ENCODE results near the gene CCM2L.

CCM2L gene

DNA sequence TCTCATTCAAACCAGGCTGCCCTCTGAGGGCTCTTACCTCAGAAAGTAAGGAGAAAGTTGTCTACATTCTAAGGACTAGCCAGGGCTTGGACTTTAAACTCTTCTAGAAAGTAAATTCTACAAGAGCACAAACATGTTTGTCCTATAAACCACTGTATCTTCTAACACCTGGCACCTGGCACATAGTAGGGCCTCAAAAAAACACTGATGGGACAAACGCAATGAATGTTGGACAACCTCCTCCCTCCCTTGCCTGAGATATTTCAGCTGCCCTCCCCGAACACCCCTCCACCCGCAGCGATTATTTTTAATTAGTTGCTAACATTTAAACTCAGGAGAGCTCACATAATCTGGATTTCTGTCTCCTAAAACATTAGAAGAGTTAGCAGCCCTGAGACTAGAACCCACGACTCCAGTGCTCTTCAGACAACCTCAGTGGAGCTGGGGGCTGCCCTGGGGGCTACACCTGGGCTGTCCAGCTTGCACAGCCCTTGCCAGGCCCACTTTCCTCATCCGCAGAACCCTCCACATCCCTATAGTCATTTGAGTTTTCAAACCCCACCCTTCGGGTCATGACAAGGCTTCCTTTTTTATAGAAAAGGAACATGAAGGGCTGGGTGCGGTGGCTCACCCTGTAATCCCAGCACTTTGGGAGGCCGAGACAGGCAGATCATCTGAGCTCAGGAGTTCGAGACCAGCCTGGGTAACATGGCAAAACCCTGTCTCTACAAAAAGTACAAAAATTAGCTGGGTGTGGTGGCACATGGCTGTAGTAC lies 46.7 kb downstream of the CCM2L start:
- no peak for DNase-seq (ENCODE audit: low read depth in 3 of 3)

DNA sequence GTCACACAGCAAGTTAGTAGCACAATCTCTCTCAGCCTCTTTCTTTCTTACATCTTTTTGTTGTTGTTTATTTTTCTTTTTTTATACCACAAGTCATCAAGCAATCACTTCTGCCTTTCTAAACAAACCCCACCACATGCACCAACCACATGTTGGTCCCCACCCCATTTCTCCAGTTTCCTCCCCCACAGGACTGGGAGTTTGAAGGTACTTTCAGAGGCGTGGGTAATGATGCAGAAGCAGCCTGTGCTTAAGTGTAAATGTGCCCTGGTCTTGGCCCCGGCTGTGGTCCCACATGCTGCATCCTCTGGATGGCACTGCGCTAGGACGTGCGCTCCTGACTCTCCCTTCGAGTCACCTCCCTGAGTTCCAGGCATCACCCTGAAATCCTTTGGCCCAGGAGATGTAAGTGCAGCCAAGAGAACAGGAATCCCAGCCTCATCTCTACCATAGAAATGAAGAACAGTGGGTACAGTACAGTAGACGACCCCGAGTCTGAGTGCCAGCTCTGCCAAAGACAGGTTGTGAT lies 47.5 kb downstream of the CCM2L start:
- no peak for DNase-seq (ENCODE audit: low read depth in 3 of 3)

DNA sequence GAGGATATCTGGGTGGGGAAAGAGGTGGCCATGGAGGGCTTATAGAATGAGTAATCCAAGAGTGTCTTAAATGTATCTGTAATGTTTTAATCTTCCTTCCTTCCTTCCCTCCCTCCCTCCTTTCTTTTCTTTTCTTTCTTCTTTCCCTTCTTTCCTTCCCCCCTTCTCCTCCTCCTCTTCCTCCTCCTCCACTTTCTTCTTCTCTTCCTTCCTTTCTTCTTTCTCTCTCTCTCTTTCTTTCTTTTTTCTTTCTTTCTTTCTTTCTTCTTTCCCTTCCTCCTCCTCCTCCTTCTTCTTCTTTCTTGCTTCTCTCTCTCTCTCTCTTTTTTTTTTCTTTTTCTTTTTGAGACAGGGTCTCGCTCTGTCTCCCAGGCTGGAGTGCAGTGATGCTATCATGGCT lies 49.0 kb downstream of the CCM2L start:
- DNase-seq (ENCODE audit: low read depth in 3 of 3) = no peak

DNA sequence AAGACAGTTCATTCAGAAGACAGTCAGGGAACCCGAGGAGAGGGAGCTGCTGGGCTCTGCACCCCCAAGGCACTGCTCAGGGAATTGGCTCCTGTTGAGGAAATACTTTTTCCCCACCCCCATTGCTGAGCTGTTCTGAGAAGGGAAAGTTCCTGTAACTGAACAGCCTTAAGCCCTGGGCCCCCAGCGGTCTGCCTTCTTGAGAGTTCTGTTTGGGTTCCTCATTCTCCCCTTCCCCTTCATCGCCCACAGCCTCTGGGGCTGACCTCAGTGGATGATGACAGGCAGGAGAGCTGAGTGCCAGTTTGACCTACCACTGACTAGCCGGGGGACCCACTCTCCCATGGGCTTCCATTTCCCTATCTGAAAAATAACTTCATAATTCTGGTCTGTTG lies 52.5 kb downstream of the CCM2L start:
- DNase-seq (ENCODE audit: low read depth in 3 of 3) = no peak

DNA sequence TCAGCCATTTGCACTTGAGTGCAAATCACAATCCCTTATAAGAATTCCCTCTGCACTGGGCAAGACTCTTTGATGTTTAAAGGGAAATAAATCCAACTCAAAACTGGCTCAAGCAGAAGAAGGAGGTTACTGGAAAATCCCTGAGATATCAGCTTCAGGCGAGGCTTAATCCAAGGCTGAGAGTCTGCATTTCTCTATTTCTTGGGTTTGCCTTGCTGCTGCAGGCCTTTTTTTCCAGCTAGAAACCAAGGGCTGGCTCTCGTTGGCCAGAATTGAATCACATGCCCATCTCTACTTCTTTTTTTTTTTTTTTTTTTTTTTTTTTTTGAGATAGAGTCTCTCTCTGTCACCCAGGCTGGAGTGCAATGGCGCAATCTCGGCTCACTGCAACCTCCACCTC lies 53.5 kb downstream of the CCM2L start:
- no peak for DNase-seq (ENCODE audit: low read depth in 3 of 3)

DNA sequence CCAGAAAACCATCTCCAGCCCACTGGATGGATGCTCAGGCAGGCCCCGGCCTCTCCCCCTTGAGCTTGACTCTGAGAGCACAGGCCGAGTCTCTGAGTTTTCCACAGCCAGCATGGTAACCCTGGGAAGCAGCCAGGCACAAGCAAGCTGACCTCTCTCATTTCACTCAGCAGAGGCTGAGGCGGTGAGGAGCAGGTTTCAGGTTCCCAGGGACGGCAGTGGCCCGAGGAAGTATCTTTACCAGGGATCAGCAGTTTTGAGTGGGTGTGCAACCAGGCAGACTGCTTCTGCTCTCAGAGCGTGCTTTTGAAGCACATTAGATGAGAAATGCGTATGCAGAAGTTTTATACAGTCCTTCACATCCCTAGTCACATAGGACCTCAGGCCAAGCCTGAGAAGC lies 54.4 kb downstream of the CCM2L start:
- no peak for DNase-seq (ENCODE audit: low read depth in 3 of 3)

DNA sequence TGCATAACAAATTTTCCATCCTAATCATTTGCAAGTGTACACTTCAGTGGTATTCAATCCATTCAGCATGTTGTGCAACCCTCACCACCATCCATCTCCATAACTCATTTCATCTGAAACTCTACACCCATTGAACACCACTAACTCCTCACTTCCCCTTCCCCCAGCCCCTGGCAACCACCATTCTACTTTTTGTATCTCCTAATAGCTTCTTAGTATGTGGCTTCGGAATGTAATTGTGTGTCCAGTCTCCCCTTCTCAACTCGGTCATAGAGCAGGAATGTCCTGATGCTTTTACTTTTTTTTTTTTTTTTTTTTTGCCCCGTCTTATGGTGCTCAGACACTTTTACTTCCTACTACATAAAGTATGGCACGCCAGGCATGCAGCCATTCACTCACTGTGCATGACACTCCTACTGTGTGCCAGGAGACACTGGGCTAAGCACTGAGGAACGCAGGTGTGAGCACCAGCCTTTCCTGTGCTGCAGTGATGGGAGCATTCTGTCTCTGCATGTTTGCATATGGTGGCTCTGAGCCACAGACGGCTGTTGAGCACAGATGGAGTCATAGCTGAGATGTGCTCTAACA lies 57.1 kb downstream of the CCM2L start:
- no peak for DNase-seq (ENCODE audit: low read depth in 3 of 3)

DNA sequence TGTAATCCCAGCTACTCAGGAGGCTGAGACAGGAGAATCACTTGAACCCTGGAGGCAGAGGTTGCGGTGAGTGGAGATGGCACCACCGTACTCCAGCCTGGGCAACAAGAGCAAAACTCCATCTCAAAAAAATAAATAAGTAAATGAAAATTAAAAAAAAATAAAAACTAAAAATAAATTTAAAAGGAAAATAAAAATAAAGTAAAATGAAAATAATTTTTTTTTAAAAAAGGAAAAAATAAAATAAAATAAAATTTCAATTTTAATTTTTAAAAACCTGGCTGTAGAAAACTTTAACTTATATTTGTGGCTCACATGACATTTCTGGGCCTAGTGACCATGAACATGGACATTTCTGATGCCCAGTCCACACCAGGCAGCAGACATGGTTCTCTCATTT lies 57.9 kb downstream of the CCM2L start:
- no peak for DNase-seq (ENCODE audit: low read depth in 3 of 3)

DNA sequence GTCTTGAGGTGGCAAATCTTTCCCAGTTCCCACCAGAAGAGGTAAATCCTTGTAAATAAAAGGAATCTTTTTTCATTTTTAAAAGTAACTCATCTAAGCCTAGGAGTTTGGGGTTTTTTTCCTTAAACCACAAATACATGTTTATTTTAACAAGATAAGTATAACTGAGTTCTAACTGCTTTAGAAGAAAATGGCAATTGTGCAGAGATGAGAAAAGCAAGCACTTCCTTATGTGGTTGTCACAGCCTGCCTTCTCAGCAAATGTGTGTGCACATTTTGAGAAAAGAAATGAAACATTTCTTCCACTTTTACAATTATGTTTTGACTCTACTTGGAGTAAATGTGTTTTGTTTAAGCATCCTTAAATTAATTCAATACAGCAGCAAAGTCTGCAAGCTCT lies 59.5 kb downstream of the CCM2L start:
- no peak for DNase-seq (ENCODE audit: low read depth in 3 of 3)

DNA sequence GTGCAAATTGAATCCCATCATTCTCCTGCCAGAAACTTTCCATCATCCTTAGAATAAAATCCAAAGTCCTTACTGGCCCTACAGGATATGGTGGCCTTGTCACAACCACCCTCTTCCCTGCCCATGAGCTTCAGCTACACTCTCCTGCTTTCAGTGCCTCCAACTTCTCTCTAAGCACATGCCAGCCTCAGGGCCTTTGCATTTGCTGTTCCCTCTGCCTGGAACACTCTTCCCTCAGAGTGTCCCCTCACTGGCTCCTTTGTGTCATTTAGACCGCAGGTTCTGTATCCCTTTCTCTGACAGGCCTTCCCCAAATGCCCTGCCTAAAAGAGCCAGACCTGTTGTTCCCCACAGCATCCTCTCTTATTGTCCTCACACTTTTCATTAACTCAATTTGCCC lies 60.0 kb downstream of the CCM2L start:
- DNase-seq (ENCODE audit: low read depth in 3 of 3) = no peak

DNA sequence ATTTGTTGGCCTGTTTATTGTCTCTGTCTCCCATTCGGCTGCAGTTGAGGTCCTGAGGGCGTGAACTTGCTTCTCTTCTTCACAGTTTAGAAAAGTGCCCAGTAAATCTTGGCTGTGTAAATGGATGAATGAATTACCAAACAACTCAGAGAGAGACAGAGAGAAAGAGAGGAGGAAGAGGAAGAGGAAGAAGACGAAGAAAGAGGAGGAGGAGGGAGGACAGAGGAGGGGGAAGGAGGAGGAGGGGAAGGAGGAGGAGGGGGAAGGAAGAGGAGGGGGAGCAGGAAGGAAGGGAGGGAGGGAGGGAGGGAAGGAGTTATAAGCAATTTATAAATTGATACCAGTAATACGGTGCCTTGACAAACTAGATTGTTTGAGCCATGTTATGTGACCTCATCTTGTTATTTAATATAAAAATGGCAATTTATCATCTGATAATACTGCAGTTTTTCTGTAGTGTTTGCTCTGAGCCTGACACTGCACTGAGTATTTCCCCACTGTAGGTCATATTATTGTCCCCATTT lies 60.5 kb downstream of the CCM2L start:
- no peak for DNase-seq (ENCODE audit: low read depth in 3 of 3)

DNA sequence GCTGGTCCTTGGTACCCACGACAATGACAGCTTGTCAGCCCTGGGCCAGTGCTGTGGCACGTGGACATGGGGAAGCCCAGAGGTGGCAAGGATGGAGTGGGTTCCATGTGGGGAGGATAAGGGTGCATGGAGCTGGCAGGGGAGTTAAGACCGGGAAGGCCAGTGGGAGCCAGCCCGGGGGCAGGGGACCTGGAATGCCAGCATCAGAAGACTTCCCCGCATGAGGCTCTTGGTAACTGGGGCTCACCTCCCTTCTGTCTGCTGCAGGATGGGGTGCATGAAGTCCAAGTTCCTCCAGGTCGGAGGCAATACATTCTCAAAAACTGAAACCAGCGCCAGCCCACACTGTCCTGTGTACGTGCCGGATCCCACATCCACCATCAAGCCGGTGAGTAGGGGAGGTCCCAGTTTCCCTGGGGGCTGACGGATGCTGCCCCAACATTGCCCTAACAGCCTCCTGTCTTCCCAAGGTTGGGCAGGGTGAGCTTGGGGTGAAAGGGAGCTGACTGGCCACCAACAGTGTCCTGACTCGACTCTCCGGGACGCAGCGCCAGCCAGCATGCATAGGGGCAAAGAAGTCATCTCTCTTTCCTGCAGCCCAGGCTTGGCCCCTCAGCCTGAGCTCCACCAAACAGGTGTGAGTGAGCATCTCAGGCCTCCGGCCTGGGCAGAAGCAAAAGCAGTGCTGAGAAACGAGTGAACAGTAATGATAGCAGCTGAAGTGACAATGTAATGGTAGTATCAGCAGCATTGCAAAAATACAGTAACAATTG lies 61.3 kb downstream of the CCM2L start:
- DNase-seq (ENCODE audit: low read depth in 3 of 3) = no peak

DNA sequence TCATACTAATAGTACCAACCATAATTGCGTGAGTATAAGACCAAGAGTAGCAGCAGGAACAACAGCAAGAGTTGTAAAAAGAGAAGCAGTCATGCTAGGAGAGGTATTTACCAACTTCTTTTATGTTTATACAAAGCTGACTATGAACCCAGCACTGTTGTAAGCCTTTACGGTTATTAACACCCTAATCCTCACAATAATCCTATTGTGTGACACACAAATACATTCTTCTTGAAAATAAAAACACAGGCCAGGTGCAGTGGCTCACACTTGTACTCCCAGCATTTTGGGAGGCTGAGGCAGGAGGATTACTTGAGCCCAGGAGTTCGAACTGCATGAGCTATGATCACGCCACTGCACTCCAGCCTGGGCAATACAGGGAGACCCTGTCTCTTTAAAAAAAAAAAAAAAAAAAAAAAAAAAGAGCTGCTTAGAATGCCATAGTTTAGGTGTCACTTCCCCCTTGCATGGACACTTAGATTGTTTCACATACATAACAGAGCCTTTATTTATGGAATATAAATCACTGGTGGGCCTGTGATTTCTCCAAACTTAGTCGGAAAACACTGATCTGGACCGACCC lies 62.0 kb downstream of the CCM2L start:
- DNase-seq (ENCODE audit: low read depth in 3 of 3) = no peak

DNA sequence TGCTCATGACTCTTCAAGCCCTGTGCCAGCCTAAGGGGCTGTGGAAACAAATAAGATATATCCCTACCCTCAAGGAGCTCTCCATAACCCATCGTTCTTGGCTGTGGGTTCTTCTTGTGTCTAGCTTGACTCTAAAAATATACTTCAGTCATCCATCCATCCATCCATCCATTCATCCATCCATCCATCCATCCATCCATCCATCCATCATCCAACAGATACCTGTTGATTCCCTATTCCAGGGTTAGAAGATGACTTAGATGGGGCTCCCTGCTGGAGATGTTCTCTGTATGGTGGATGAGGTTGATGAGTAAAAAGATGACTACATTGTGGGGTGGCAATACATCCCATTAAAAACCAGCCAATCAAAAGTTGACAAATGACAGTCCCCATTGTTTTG lies 65.3 kb downstream of the CCM2L start:
- no peak for DNase-seq (ENCODE audit: low read depth in 3 of 3)

DNA sequence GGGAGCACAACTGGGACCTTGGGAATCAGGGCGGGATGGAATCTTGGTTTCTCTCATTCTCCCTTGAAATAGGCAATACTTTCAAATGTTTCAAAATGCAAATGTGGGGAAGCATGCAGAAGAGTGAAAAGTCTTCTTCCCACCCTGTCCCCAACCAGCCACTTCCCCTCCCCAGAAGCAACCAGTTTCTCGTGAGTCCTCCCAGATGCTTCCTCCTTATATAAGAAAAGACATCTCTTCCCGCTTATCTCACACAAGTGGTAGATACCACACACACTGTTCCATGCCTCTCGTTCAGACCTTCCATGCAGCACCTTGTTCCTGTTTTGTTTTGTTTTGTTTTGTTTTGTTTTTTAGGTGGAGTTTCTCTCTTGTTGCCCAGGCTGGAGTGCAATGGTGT lies 67.0 kb downstream of the CCM2L start:
- DNase-seq (ENCODE audit: low read depth in 3 of 3) = no peak

DNA sequence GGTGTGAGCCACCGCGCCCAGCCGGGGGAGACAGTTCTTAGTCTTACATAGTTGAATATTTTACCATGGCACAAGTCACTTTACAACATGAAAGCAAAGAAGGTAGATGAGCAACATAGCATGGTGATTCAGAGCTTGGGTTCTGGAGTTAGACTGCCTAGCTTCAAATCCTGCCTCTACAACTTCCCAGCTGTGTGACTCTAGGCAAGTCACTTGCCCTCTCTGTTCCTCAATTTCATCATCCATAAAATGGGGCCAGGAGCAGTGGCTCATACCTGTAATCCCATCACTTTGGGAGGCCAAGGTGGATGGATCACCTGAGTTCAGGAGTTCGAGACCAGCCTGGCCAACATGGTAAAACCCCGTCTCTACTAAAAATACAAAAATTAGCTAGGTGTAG lies 68.1 kb downstream of the CCM2L start:
- DNase-seq (ENCODE audit: low read depth in 3 of 3) = no peak

DNA sequence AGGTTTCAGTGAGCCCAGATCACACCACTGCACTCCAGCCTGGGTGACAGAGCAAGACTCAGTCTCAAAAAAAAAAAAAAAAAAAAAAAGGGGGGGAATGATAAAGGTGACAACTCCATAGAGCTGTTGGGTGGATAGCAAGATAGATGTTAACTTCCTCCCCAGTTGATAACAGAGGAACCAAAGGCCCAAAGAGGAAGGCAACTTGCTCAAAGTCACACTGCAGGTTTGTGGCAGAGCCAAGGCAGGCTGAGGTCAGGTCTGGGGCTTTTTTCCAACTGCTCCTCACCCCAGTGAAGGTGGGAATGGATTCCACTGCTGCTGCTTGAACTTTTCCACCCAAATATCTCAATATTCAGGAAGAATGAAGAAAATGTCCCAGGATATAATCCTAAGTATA lies 68.6 kb downstream of the CCM2L start:
- no peak for DNase-seq (ENCODE audit: low read depth in 3 of 3)

DNA sequence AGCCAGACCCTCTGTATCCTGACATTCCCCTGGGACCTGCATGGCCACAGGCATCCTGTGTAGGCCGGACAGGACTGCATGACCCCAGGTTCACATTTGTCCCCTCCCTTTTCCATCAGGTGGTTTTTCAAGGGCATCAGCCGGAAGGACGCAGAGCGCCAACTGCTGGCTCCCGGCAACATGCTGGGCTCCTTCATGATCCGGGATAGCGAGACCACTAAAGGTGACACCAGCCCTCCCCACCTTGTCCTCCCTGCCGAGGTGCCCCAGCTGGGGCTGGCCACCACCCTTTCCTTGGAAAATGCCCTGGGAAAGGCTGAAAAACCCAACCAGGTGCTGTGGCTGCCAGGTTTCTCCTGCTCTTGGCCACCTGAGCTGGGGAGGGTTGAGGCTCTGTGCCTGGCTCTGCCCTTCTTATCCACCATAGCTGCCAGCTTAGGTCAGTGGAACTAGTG lies 69.4 kb downstream of the CCM2L start:
- no peak for DNase-seq (ENCODE audit: low read depth in 3 of 3)

DNA sequence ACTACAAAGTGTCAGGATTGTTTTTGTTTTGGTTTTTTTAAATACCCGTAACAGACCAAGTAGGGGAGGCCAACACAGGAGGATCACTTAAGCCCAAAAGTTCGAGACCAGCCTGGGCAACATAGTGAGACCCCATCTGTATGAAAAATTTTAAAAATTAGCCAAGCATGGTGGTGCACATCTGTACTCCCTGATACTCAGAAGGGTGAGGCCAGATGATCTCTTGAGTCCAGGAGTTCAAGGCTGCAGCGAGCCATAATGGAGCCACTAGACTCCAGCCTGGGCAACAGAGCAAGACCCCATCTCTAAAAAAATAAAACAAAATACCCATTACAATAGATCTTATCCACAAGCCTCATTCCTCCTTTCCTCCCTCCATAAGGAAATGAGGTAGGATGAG lies 70.5 kb downstream of the CCM2L start:
- DNase-seq (ENCODE audit: low read depth in 3 of 3) = no peak
